Measurements from ENCODE around the gene CDH4. TPM values are rescaled to one million over a fixed set of nuclear protein-coding genes. Genes with fewer than 3 reads are reported as not detected.

CDH4 gene
- total RNA-seq, 1 experiment from 2014 or later = 25.0 TPM

- peak; percentile 64 for DNase-seq (ENCODE audit: unreplicated experiment)
- H3K27ac Mint-ChIP-seq (ENCODE audit: low read depth, unreplicated experiment) = no peak overlapping the region
- no peak for TF ChIP-seq CTCF (IDR thresholded peaks at IDR 0.05; ENCODE audit: unreplicated experiment)
- peak overlapping the region; percentile 68 for H3K4me3 Mint-ChIP-seq (ENCODE audit: unreplicated experiment)
- no peaks in the 10 kb centered on the region for H3K27me3 Mint-ChIP-seq (ENCODE audit: insufficient read depth, unreplicated experiment)
- intact Hi-C loops (cut with micrococcal nuclease) = loop anchor here (5.0 to 10.0 kb wide), 4 partner anchors 68 to 617 kb away; no protein-coding TSS in a partner anchor
- ChIA-PET CTCF (interaction anchor here (0.6 to 5.8 kb wide), 4 partner anchors 7 to 1197 kb away, joined by 3 to 39 read pairs (median 6); no protein-coding TSS in a partner anchor), POLR2A (interaction anchor here (0.6 to 0.7 kb wide), 2 partner anchors 101 to 588 kb away, joined by 3 read pairs; no protein-coding TSS in a partner anchor)
- H3K4me1 Mint-ChIP-seq (ENCODE audit: insufficient read depth, unreplicated experiment) = peaks cover 16% of the 10 kb centered on the region
- TSS peak; percentile 43 for BruUV-seq (replicated peaks)
- H3K36me3 Mint-ChIP-seq (ENCODE audit: insufficient read depth, unreplicated experiment) = peaks cover 20% of the 10 kb centered on the region
- H3K9me3 Mint-ChIP-seq (ENCODE audit: unreplicated experiment) = no peaks in the 10 kb centered on the region
Measured at GRCh38 chr20:61254881-61255626, 3.0 kb downstream of the CDH4 start.

- Mint-ChIP-seq H3K4me3 (ENCODE audit: unreplicated experiment) (no peak overlapping the region), H3K27ac (ENCODE audit: low read depth, unreplicated experiment) (no peak overlapping the region), H3K27me3 (ENCODE audit: insufficient read depth, unreplicated experiment) (no peaks in the 10 kb centered on the region), H3K4me1 (ENCODE audit: insufficient read depth, unreplicated experiment) (peaks cover 16% of the 10 kb centered on the region), H3K9me3 (ENCODE audit: unreplicated experiment) (no peaks in the 10 kb centered on the region), H3K36me3 (ENCODE audit: insufficient read depth, unreplicated experiment) (peaks cover 22% of the 10 kb centered on the region)
- DNase-seq (ENCODE audit: unreplicated experiment) = no peak
- POLR2A ChIA-PET = no interaction called here
- no peak for TF ChIP-seq CTCF (IDR thresholded peaks at IDR 0.05; ENCODE audit: unreplicated experiment)
- BruUV-seq (replicated peaks) = no TSS peak
- intact Hi-C loops (cut with micrococcal nuclease) = loop anchor here (5.0 to 10.0 kb wide), 3 partner anchors 132 to 616 kb away; no protein-coding TSS in a partner anchor
- CTCF ChIA-PET = interaction anchor here (0.5 to 0.7 kb wide), 2 partner anchors 629 to 667 kb away, joined by 3 read pairs; no protein-coding TSS in a partner anchor
Measured at GRCh38 chr20:61256365-61256764, 4.3 kb downstream of the CDH4 start.

GRCh38 chr20:61256824-61257223 is 4.8 kb downstream of the CDH4 start:
- TF ChIP-seq CTCF (IDR thresholded peaks at IDR 0.05; ENCODE audit: unreplicated experiment) = no peak
- Mint-ChIP-seq H3K27ac (ENCODE audit: low read depth, unreplicated experiment) (no peak overlapping the region), H3K27me3 (ENCODE audit: insufficient read depth, unreplicated experiment) (no peaks in the 10 kb centered on the region), H3K9me3 (ENCODE audit: unreplicated experiment) (no peaks in the 10 kb centered on the region), H3K4me1 (ENCODE audit: insufficient read depth, unreplicated experiment) (peaks cover 16% of the 10 kb centered on the region), H3K36me3 (ENCODE audit: insufficient read depth, unreplicated experiment) (peaks cover 26% of the 10 kb centered on the region), H3K4me3 (ENCODE audit: unreplicated experiment) (no peak overlapping the region)
- ChIA-PET CTCF (interaction anchor here (0.7 kb wide), 2 partner anchors 667 to 1046 kb away, joined by 3 to 4 read pairs; no protein-coding TSS in a partner anchor), POLR2A (no interaction called here)
- no peak for DNase-seq (ENCODE audit: unreplicated experiment)
- no TSS peak for BruUV-seq (replicated peaks)
- intact Hi-C loops (cut with micrococcal nuclease) = loop anchor here (5.0 to 10.0 kb wide), 3 partner anchors 132 to 615 kb away; no protein-coding TSS in a partner anchor

- no peak overlapping the region for H3K27ac Mint-ChIP-seq (ENCODE audit: low read depth, unreplicated experiment)
- H3K9me3 Mint-ChIP-seq (ENCODE audit: unreplicated experiment) = no peaks in the 10 kb centered on the region
- CTCF ChIA-PET = interaction anchor here (0.7 kb wide), 2 partner anchors 13 to 1046 kb away, joined by 3 to 4 read pairs; no protein-coding TSS in a partner anchor
- H3K36me3 Mint-ChIP-seq (ENCODE audit: insufficient read depth, unreplicated experiment) = peaks cover 26% of the 10 kb centered on the region
- no peak overlapping the region for H3K4me3 Mint-ChIP-seq (ENCODE audit: unreplicated experiment)
- POLR2A ChIA-PET = no interaction called here
- TF ChIP-seq CTCF (IDR thresholded peaks at IDR 0.05; ENCODE audit: unreplicated experiment) = no peak
- no peak for DNase-seq (ENCODE audit: unreplicated experiment)
- no TSS peak for BruUV-seq (replicated peaks)
- peaks cover 16% of the 10 kb centered on the region for H3K4me1 Mint-ChIP-seq (ENCODE audit: insufficient read depth, unreplicated experiment)
- intact Hi-C loops (cut with micrococcal nuclease) = loop anchor here (5.0 to 10.0 kb wide), 3 partner anchors 133 to 615 kb away; no protein-coding TSS in a partner anchor
- H3K27me3 Mint-ChIP-seq (ENCODE audit: insufficient read depth, unreplicated experiment) = no peaks in the 10 kb centered on the region
Measured at GRCh38 chr20:61257611-61258010, 5.5 kb downstream of the CDH4 start.

Measured in MCF 10A (cell line).